Activated T-helper 1 cell treated with anti-CD3 and anti-CD28 coated beads, Interleukin-2, amount 50 U/mL, for 16 hours (primary cell): ENCODE data around the gene USO1.
"Not testable (repeated sequence)": the region's sequence is repeated elsewhere in the genome, so short reads cannot be mapped to it uniquely, and the experiment has no call there.

ENCODE experiments used
- DNase-seq, 2 donors: peaks; one replicate each; pipeline ENCODE4 v3.0.0-alpha.2; 2020; ENCODE audit warnings: low read depth in 1 of 2, low spot score in 1 of 2

USO1 gene

GRCh38 chr4:75769036-75769435 is 44.7 kb downstream of the USO1 start:
- no peak for DNase-seq

- DNase-seq, result no peak
Observed at GRCh38 chr4:75771607-75772006, 47.2 kb downstream of the USO1 start.

- no peak for DNase-seq
Observed at GRCh38 chr4:75777589-75777988, 53.2 kb downstream of the USO1 start.

GRCh38 chr4:75779105-75779757 is 54.9 kb downstream of the USO1 start:
- no peak for DNase-seq

- no peak for DNase-seq
Observed at GRCh38 chr4:75781305-75781704, 56.9 kb downstream of the USO1 start.

- DNase-seq, result no peak
Observed at GRCh38 chr4:75786526-75786925, 62.1 kb downstream of the USO1 start.

- no peak for DNase-seq
Observed at GRCh38 chr4:75786938-75787337, 62.6 kb downstream of the USO1 start.

- no peak for DNase-seq
Observed at GRCh38 chr4:75790024-75790423, 65.6 kb downstream of the USO1 start.

- no peak for DNase-seq
Observed at GRCh38 chr4:75800972-75801371, 76.6 kb downstream of the USO1 start.

- DNase-seq, result not testable (repeated sequence)
Observed at GRCh38 chr4:75806035-75806434, 81.7 kb downstream of the USO1 start.

GRCh38 chr4:75817901-75818300 is 93.5 kb downstream of the USO1 start:
- no peak for DNase-seq

GRCh38 chr4:75819121-75819520 is 94.7 kb downstream of the USO1 start:
- DNase-seq, result no peak

- no peak for DNase-seq
Observed at GRCh38 chr4:75820197-75820596, 95.8 kb downstream of the USO1 start.

GRCh38 chr4:75820676-75821075 is 96.3 kb downstream of the USO1 start:
- no peak for DNase-seq

GRCh38 chr4:75821216-75821615 is 96.8 kb downstream of the USO1 start:
- no peak for DNase-seq

- no peak for DNase-seq
Observed at GRCh38 chr4:75821966-75822365, 97.6 kb downstream of the USO1 start.

GRCh38 chr4:75822416-75822815 is 98.0 kb downstream of the USO1 start:
- DNase-seq, result no peak

GRCh38 chr4:75823812-75824211 is 99.4 kb downstream of the USO1 start:
- no peak for DNase-seq

GRCh38 chr4:75830906-75831305 is 106.5 kb downstream of the USO1 start:
- DNase-seq, result no peak

GRCh38 chr4:75831856-75832405 is 107.6 kb downstream of the USO1 start:
- no peak for DNase-seq

GRCh38 chr4:75834095-75834771 is 109.9 kb downstream of the USO1 start:
- no peak for DNase-seq

- DNase-seq, result no peak
Observed at GRCh38 chr4:75834772-75835154, 110.4 kb downstream of the USO1 start.
